ENCODE results near the gene MLF2.
"Not testable (repeated sequence)": the region's sequence is repeated elsewhere in the genome, so short reads cannot be mapped to it uniquely, and the experiment has no call there.

The MLF2 gene

DNA sequence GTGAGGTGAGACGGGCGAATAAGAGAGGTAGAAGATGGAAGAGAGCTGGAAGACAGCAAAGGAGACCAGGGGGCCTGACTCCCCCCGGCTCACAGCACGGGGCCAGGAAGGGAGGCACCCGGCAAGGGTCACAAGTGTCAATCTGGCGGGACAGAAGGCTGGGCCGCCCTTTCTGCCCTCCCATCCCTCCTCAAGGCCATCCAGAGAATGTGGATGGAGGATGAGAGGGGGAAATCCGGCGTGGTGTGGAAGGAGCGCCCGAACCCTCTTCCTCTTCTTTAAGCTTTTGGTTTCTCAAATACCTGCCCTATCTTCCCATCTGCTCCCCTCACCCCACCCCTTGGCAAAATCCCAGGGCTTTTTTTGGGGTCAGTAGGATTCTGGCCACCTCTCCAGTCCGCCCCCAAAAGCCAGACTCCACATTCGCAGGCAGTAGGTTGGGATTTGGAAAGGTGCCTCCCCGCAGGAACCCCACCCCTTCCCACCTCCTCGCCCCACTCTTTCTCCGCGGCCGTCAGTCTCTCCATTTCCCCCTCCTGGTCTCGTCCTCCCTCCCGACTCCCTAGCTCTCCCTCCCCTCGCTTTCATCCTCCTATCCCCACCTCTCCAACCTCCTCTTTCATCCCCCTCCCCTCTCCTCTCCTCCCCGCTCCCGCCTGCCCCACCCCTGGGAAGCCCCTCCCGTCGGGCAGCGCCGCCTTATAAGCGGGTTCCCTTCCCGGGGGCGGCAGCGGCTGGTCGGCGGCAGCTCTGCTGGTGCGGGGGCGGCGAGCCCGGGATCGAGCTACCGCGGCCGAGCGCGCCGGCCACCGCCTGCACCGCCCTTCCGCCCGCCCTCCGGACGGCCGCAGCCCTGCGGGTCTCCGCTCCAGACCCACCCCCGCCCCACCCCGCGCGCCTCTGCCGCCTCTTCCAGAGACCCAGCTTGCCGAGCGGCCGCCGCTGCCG, 13.0 kb upstream of the MLF2 start, which contains the start of gene PTMS:
Gene PTMS, plus strand, starts transcription at position 730 of the 948 bp plus-strand sequence. CDS start 343 bp downstream, outside the sequence.
- DNase-seq (ENCODE audit: low spot score), result peak; percentile 97

DNA sequence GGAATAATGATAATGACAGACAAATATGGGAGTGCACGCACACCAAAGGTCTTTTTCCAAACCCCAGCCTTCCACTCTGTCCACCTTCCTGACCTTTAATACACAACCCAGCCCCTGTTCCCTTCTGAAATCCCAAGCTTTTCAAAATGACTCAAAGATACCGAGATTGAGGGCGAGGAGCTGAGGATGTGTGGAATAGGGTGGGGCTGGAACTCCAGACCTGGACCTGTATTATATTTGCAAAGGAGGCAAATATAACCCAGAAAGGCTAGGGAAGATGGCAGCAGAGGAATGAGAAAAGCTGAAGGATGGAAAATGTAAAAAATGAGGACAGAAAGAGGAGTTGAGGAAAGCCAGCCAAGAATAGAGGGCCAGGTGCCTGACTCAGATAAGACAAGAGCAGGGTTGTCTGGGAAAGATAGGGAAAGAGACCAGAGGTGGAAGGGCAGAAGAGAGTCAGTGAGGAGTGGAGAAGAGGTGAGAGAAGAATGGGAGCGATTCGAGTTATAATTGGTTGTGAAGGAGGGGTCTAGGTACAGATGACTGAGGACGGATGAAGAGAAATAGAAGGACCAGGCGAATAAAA, 12.2 kb upstream of the MLF2 start:
- peak; percentile 81 for DNase-seq (ENCODE audit: low spot score)

DNA sequence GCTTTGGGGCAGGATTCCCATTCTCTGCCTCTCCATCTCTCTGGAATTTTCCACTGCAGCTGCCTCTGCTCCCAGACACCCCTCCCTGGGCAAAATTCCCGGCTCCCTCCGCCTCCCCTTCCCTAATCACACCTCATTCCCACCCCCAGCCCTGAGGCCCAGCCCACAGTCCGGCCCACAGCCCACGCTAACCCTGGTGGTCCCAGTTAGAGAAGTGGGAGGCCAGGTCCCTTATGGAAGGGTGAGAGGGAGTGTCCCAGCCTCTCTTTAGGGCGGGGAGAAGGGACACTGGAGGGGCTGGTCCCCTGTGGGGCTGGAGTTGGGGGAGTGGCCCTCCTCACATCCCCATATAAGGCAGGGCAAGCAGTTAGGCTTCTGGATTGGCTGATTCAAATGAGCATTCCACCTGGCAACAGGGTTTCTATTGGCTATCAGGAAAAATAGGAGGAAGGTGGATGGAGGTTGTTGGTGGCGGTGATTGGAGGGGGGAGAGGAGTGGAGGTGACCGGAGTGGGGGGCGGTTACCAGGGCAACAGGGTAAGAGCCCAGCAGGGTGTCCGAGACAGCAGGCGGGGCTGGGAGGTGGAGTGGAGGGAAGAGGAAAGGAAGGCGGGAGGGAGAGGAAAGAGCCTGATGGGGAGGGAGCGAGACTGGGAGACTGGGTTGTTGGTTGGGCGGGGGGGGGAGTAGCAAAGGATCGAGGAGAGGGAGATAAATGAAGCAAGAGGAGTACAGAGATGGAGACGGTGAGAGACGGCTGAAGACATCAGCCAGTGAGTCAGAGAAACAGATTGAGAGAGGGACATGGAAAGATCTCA, 11.3 kb upstream of the MLF2 start:
- DNase-seq (ENCODE audit: low spot score), result peak; percentile 100

DNA sequence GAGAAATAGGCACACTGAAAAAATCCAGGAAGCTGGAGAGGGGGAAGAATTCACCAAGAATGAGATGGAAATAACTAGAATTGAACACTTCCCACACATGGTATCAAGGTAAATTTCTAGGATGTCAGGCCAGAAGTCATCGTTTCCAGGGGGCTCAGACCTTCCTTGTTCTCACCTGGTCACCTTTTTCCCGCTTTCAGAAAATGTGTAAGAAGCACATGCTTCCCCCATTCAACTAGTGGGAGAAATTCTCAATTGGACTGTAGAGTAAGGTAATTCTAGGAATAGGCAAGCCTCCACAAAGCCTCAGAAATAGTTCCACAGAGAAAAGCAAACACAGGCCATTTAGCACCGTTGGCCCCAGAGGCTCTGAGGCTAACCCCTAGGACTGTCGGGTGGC, 10.4 kb upstream of the MLF2 start:
- DNase-seq (ENCODE audit: low spot score), result no peak

DNA sequence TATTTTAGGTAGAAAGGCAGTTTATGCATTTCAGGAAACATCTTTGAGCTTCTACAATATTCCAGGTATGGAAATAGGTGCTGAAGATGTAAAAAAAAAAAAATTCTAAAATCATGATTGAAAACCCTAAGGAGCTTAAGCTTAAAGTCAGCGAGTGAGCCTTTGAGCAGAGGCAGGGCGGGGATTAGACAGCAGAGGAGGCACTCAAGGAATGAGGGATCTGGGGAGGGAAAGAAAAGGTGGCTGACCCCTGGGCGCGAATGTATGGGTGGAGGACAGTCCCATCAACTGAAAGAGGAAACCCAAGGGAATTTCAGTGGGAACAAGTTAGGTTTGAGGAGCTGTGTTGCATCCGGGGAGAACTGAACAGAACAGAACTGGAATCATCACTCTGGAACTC, 6.8 kb upstream of the MLF2 start:
- no peak for DNase-seq (ENCODE audit: low spot score)

DNA sequence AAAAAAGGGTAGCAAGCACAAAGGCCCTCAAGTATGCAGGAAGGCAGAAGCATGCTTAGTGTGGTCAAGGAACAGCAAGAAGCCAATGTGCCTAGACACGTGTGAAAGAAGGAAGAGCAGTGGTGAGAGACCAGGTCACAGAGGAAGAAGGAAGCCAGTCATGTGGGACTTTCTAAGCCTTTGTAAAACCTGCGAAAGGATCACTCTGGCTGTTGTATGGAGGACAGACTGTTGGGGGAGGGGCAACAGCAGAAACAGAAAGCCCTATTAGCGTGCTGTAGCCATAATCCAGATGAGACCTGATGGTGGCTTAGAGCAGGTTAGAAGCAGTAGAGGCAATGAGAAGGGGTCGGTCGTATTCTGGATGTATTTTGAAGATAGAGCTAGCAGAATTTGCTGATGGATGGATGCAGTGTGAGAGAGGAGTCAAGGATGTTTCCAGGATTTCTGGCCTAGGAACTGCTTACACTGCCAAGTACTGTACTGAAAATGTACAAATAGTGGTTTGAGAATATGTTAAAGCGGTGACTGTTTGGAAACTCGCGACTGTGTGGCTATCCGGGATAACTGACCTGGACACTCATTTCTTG, 5.7 kb upstream of the MLF2 start:
- peak; percentile 64 for DNase-seq (ENCODE audit: low spot score)

DNA sequence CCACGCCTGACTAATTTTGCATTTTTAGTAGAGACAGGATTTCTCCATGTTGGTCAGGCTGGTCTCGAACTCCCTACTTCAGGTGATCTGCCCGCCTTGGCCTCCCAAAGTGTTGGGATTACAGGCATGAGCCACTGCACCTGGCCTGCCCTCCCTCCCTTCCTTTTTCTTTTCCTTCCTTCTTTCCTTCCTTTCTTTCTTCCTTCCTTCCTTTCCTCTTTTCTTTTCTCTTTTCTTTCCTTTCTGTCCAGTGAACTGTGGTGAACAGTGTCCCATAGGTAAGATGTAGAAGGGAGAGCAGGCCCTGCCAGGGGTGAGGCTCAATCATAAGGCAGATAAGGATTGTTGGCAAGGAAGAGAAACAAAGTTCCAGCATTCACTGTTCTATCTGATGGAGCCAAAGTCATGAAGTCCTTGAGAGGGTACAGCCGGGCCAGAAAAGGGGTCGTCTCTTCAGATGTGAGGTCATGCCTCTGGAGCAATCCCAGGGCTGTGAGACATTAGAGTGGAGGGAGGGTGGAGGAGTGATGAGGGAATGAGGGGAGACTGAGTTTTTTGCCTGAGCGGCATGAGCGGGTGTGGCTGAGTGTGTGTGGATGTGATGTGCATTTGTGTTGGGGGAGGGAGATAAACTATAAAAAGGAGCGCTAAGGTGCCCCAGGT, 4.2 kb upstream of the MLF2 start:
- no peak for DNase-seq (ENCODE audit: low spot score)

DNA sequence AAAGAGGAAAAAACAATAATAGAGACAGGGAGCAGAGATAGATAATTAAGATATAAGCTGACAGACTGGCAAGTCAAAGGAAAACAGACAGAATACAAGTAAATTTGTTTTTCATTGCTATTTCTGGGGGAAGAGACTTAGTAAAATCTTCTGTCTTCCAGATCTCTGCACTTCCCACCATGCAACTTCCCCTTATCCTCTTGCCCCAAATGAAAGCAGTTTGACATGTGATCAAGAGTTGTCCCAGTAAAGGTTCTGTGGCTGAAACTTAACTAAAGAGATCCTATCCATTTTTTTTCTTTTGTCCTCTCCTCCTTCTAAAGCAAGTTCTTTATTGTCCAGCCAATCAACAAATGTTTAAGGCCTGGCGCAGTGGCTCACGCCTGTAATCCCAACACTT, 1.5 kb upstream of the MLF2 start:
- DNase-seq (ENCODE audit: low spot score), result no peak

DNA sequence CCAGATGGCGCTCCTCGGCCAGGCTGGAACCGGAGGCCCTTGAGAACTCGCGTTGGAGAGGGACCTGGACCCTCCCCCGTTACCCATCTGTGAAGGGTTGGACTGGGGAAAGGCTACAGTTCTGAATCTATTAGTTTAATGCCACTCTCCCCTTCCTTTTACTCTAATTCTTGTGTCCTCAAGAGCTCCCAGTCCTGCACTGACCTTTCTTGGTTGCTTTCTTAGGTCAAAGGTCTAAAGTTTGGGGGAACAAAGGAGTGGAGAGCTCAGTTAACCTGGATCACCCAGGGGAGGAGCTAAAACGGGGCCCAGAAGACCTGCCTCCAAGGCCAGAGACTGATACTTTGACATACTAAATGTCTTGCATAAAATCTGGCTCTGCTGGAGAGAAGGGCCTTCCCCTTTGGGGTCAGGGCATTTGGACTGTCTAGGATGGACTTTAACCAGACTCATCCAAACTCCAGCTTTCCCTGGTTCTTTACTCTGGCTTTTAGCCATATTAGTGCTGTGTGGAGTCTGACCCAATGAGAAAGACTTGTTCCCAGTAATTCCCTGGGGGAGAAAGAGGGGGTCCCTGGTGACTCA, 923 bp upstream of the MLF2 start:
- no peak for DNase-seq (ENCODE audit: low spot score)

DNA sequence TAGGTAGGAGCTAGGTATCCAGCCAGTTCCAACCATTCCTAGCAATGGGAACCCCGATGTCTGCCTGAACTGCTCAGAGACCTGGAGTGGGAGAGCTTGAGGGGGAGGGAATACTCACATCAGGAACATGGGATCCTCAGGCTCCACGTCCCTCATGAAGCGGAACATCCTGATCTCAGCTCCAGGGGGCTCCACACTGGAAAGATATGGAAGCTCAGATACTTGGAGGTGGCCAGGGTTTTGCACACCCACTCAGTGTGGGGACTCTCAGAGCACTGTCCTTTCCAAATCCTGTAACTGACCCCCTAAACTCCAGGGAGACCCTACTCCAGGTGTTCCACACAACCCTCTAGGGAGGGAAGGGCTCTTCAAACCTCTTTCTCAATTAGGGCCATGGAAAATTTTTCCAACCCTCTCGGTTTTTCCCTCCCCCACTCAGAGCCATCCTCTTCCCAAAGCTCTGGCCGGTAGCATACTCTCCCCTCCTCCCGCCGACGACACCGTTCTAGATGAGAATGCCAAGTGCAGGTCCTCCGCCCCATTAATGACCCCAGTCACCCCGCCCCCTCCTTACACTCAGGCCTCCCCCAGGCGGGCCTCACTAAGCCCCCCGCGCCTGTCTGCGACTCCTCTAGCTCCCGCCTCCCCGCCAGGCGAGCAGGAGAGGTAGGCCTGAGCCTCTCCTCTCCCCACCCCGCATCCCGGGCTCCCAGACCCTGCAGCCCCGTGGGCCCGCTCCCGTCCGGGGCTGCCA, 597 bp downstream of the MLF2 start:
- DNase-seq (ENCODE audit: low spot score), result peak; percentile 72

DNA sequence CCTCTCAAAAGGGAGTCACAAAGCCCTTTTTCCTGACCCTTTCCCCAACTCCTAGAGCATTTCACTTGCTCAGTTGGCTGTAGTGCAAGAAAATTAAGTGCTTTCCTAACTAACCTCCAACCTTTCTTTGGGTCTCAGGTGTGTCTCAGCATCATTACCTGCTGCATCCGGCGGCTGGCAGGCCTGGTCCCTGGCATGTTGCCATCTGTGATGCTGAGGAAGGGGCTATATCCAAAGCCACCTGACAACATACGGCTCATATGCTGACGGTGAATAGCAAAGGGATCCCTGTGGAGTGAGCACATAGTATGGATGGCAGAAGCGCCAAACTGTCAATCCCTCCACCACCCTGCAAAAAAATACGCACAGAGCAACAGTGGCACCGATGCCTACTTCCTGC, 1.2 kb downstream of the MLF2 start:
- DNase-seq (ENCODE audit: low spot score), result no peak

DNA sequence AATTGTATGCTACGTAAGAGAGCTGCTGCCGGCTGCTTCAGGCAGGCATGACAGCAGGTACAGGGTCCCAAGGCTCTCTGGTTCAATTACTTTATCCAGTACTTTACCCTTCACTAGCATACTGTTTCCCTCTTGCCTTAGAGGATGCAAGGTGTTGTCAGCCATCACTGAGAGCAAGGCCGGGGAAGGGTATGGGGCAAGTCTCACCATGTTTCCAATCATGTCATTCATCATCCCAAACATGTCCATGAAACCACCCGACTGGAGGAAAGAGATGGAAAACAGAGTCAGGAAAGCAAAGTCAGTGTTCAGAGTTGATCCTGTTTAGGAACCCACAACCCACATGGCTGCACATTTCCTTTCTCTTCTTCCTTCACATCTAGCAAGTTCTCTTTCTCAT, 2.4 kb downstream of the MLF2 start:
- DNase-seq (ENCODE audit: low spot score), result no peak

DNA sequence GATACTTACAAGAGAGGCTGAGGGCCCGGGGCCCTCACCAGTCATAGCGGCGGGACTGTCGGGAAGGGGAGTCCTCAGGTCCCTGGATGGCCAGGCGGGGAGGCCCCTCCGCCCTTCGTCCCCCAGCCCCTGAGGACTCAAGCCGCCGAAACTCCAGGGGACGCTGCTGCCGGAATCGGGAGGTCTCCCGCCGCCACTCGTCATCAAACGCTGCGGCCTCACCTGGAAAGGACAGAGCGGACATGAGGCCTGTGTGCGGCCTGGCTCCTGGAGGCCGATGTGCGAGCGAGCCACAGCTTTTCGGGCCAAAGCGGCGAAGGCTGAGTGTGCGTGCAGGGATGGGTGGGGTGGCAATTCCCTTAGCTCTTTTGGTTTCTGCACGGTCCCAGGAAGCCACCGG, 4.2 kb downstream of the MLF2 start:
- no peak for DNase-seq (ENCODE audit: low spot score)

DNA sequence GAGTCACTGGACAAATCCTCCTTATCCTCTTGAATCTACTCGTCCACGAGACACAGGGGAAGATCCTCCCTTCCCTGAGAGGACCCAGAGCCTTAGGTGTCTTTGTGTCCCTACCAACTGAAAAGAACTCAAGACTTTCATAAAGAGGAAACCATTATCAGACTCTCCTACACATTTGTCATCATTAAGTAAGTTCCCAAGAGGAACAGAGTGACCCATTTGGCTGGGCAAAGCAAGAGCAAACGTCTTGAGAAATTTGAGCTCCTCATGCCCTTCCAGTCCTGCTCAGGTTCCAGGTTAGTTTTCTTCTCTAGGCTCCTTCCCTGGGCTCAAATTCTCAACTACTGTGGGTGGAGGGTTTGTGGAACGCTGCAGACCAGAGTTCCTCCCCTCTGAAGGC, 5.7 kb downstream of the MLF2 start:
- no peak for DNase-seq (ENCODE audit: low spot score)

DNA sequence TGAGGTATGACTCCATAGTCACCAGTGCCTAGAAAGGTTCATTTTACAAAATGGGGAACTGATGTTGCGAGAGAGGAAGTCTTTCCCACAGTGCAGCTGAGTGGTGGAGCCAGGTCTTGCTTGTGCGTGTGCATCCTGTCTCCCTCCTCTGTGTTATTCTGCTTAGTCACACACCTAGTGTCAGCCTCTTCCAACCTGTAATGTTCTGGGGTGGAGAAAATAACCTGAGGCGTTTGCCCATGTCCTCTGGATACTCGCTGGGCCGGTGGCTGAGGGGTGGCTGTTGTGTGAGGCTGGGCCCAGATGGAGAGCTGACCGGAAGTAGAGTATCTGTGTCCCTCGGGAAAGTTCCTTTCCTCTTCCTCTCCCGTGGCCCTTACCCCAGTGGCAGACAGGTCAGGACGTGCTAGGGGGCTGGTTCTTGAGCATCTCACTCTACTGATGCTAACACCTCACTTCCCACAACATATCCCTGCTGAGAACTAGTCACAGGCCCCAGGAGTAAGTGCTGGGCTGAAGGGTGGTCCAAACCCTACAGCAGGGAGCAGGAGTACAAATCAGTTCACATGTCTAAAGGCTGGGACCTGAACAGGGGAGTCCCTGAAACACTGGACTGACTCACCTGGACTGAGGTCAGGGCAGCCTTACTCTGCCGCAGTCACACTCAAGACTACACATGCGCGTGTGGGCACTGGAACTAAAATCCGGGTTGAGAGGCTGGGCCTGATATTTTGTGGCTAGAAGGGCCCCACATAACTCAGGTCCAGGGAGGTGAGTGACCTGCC, 7.0 kb downstream of the MLF2 start:
- no peak for DNase-seq (ENCODE audit: low spot score)

DNA sequence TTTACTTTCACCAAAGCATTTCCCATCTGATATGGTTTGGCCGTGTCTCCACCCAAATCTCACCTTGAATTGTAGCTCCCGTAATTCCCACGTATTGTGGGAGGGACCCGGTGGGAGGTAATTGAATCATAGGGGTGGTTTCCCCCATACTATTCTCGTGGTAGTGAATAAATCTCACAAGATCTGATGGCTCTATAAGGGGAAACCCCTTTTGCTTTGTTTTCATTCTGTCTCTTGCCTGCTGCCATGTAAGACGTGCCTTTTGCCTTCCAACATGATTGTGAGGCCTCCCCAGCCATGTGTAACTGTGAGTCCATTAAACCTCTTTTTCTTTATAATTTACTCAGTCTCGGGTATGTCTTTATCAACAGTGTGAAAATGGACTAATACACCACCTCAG, 9.6 kb downstream of the MLF2 start:
- DNase-seq (ENCODE audit: low spot score), result not testable (repeated sequence)

DNA sequence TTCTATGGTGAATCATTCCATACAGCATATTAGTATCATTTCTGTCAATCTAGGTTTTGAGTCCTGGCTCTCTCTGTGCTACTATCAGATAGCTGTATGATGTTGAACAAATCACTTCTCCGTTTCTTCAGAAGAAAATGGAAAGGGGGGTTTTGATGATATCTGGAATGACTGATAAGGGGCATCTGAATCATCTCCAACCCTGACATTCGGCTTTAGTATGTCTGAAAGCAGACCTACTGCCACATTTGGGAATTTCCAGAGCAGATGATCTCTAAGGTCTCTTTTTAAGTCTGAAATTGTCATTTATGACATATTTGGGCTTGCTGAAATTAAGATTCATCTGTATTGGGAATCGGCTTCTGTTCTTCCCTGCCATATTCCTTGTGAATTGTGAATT, 10.1 kb downstream of the MLF2 start:
- no peak for DNase-seq (ENCODE audit: low spot score)

DNA sequence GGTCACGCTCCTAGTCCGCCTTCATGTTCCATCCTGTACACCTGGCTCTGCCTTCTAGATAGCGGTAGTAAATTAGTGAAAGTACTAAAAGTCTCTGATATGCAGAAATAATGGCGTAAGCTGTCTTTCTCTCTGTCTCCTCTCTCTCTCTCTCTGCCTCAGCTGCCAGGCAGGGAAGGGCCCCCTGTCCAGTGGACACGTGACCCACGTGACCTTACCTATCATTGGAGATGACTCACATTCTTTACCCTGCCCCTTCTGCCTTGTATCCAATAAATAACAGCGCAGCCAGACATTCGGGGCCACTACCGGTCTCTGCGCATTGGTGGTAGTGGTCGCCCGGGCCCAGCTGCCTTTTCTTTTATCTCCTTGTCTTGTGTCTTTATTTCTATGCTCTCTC, 10.9 kb downstream of the MLF2 start:
- not testable (repeated sequence) for DNase-seq (ENCODE audit: low spot score)

DNA sequence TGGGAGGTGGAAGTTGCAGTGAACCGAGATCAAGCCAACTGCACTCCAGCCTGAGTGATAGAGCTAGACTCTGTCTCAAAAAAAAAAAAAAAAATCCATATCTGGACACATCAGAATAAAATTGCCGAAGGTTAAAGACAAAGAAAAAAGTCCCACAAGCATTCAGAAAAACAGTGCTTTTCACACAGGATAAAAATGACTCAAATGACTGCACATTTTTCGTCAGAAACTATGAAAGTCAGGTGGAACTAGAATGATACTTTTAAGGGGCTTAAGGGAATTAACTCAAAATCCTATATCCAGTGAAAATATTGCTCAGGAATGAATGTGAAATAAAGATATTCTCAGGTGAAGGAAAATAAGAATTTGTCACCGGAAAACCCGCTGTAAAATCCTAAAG, 16.2 kb downstream of the MLF2 start:
- DNase-seq (ENCODE audit: low spot score), result no peak

All from SK-N-DZ (cell line).